A549 (cell line): ENCODE measurements around the gene ESRP2.

ENCODE experiments used
- CTCF ChIP-seq: fragments of >200 bp; sonication (Bioruptor Twin); formaldehyde crosslinking; IDR thresholded peaks from 3 replicates; pipeline ENCODE4 v1.5.1; 2016
- ELK1 ChIP-seq: fragments of 150-350 bp; IDR thresholded peaks from 2 replicates; pipeline ENCODE4 v1.6.1; 2014; ENCODE audit warnings: low read depth, mild to moderate bottlenecking, low read length
- EP300 ChIP-seq, 2 experiments: fragments of >200 bp; sonication (Bioruptor Twin); formaldehyde crosslinking; IDR thresholded peaks; 2 replicates in 1 of 2; 3 replicates in 1 of 2; pipeline ENCODE4 v1.6.1; 2016 to 2017
- GATA3 ChIP-seq: IDR thresholded peaks from 2 replicates; pipeline ENCODE4 v1.6.1; 2012; ENCODE audit warnings: borderline replicate concordance
- JUN ChIP-seq, 2 experiments: fragments of >200 bp; sonication (Bioruptor Twin); formaldehyde crosslinking; IDR thresholded peaks; 2 replicates in 1 of 2; 3 replicates in 1 of 2; pipeline ENCODE4 v1.6.1; 2016 to 2017
- KDM5A ChIP-seq: fragments of 200-600 bp; sonication (generic); IDR thresholded peaks from 2 replicates; pipeline ENCODE4 v1.6.1; 2016; ENCODE audit warnings: antibody characterized with exemption, mild to moderate bottlenecking
- POLR2A ChIP-seq: IDR thresholded peaks from 2 replicates; pipeline ENCODE4 v1.6.1; 2012; ENCODE audit warnings: mild to moderate bottlenecking, low read length
- RAD21 ChIP-seq, 2 experiments: fragments of >200 bp in 1 of 2; sonication (Bioruptor Twin) in 1 of 2; formaldehyde crosslinking in 1 of 2; IDR thresholded peaks in 1 of 2; conservative IDR thresholded peaks in 1 of 2; 2 replicates in 1 of 2; 3 replicates in 1 of 2; pipeline ENCODE4 v1.6.1; 2012 to 2018; ENCODE audit warnings: inconsistent platforms in 1 of 2
- RCOR1 ChIP-seq: fragments of 150-350 bp; IDR thresholded peaks from 2 replicates; pipeline ENCODE4 v1.6.1; 2014; ENCODE audit warnings: antibody characterized with exemption, low read length, low read depth
- TF ChIP-seq, protein P1 (sequence below): fragments of 200-600 bp; sonication (generic); IDR thresholded peaks from 2 replicates; pipeline ENCODE4 v1.6.1; 2016; ENCODE audit warnings: antibody characterized with exemption, mild to moderate bottlenecking, moderate library complexity
- TF ChIP-seq, protein P2 (sequence below): fragments of 250-450 bp; sonication (Bioruptor Pico); IDR thresholded peaks from 2 replicates; pipeline ENCODE4 v1.5.0; 2020; ENCODE audit warnings: low read depth, mild to moderate bottlenecking, moderate library complexity

DNA sequence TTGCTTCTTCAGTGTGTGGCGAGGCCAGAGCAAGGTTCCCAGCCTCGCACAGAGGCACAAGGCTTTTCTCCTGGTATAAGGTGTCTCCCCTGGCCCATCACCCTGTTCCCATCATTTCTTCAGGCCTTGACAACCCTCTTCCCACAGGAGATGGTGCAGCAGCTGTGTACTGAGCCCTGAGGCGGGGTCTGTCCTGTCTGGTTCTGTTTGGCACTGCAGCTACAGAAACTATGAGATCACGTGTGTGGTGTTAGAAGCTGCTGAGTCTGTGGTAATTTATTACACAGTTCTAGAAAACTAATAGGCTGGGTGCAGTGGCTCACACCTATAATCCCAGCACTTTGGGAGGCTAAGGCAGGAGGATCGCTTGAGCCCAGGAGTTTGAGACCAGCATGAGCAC, 16.5 kb upstream of the ESRP2 start:
- TF ChIP-seq CTCF, result no peak
- no peak for TF ChIP-seq GATA3
- no peak for TF ChIP-seq ELK1
- no peak for TF ChIP-seq JUN (IDR thresholded peaks at IDR 0.05)
- no peak for TF ChIP-seq POLR2A
- TF ChIP-seq KDM5A, result no peak
- TF ChIP-seq, protein P1, sequence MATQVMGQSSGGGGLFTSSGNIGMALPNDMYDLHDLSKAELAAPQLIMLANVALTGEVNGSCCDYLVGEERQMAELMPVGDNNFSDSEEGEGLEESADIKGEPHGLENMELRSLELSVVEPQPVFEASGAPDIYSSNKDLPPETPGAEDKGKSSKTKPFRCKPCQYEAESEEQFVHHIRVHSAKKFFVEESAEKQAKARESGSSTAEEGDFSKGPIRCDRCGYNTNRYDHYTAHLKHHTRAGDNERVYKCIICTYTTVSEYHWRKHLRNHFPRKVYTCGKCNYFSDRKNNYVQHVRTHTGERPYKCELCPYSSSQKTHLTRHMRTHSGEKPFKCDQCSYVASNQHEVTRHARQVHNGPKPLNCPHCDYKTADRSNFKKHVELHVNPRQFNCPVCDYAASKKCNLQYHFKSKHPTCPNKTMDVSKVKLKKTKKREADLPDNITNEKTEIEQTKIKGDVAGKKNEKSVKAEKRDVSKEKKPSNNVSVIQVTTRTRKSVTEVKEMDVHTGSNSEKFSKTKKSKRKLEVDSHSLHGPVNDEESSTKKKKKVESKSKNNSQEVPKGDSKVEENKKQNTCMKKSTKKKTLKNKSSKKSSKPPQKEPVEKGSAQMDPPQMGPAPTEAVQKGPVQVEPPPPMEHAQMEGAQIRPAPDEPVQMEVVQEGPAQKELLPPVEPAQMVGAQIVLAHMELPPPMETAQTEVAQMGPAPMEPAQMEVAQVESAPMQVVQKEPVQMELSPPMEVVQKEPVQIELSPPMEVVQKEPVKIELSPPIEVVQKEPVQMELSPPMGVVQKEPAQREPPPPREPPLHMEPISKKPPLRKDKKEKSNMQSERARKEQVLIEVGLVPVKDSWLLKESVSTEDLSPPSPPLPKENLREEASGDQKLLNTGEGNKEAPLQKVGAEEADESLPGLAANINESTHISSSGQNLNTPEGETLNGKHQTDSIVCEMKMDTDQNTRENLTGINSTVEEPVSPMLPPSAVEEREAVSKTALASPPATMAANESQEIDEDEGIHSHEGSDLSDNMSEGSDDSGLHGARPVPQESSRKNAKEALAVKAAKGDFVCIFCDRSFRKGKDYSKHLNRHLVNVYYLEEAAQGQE, result no peak
- no peak for TF ChIP-seq EP300 (IDR thresholded peaks at IDR 0.05)
- no peak for TF ChIP-seq RCOR1
- TF ChIP-seq, protein P2, sequence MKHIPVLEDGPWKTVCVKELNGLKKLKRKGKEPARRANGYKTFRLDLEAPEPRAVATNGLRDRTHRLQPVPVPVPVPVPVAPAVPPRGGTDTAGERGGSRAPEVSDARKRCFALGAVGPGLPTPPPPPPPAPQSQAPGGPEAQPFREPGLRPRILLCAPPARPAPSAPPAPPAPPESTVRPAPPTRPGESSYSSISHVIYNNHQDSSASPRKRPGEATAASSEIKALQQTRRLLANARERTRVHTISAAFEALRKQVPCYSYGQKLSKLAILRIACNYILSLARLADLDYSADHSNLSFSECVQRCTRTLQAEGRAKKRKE, result no peak
- TF ChIP-seq RAD21 (conservative IDR thresholded peaks at IDR 0.05 in 1 of 2, IDR thresholded peaks at IDR 0.05 in 1 of 2), result no peak
